HUDEP-2 (cell line): ENCODE measurements around the gene GGNBP2.

Experiments used
- DNase-seq, 76 experiments: peaks; one replicate each; lab custom pipeline; 2025; ENCODE audit not compliant: unreplicated experiment in 76 of 76; lab: John Stamatoyannopoulos, UW

Gene GGNBP2

DNA sequence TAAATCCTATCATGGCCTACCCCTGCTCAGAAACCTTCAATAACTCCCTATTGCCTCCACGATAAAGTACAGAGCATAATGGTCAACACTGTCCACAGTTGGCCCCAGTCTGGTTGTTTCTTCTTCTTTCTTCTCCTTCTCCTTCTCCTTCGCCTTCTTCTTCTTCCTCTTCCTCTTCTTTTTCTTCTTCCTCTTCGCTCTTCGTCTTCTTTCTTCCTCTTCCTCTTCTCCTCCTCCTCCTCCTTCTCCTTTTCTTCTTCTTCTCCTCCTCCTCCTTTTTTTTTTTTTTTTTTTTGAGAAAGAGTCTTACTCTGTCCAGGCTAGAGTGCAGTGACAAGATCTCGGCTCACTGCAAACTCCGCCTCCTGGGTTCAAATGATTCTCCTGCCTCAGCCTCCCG is 80.5 kb downstream of the GGNBP2 start:
- no peak for DNase-seq

DNA sequence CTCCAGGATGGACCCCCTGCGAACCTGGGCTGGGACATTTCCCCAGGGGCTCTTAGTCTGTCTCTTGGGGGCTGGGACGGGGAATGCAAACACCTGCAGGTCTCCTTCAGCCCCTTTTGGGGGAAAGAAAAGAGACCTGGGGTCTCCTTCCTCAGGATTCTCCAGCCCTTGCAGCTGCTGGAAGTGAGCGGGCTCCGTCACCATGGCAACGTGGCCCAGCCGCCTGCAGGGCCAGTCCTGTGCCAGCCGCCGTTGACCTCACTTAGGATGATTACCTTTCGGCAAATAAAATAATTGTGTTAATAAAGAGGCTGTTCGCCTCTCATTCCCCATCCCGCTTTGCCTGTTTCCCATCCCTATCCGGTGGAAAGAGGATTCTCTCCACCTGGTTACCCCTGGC is 82.4 kb downstream of the GGNBP2 start:
- no peak for DNase-seq

- no peak for DNase-seq
Measured at GRCh38 chr17:36628576-36628975, 83.9 kb downstream of the GGNBP2 start.

- peak in 71 of 76 experiments; percentile 16 to 91 (median 71) for DNase-seq
Measured at GRCh38 chr17:36629252-36629847, 84.6 kb downstream of the GGNBP2 start.

DNA sequence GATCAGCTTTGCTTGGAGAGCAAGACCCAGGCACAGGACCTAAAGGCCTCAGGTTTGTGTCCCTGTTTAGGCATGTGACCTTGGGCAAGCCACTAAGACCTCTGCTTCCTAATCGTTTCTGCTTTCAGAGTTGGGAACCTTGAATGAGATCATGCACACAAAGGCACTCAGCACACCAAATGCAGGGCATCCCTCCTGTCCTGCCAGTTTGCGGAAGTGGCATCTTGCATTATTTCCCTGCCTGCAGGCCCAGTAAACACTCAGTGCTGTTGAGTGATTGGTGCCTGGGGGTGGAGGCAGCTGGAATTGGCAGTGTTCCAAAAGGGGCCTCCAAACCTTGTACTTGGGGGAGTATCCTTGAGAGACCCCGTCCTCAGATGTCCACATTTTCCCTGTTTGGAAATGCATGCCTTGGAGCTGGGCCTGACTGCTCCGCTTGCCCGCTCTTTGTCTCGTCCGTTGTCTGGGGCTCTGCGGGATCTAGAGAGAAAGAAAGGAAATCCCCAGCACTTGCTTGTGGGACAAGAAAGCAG is 85.3 kb downstream of the GGNBP2 start:
- peak in 1 of 76 experiments; percentile 9 for DNase-seq

DNA sequence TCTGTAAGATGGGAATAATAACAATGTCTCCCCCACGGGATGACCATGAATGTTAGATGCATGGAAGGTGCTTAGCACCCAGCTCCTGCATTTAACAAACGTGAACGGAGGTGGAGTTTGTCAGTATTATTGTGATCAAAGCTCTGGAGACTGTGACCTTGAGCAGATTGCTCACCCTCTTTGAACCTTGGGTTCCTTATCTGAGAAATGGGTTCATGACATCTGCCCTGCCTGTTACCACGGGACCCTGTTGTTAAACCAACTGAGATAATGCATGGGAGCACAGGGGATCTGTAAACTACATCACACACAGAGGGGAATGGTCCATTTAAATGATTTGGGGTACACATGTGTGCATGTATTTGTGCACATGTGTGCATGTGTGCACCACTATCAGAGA is 86.3 kb downstream of the GGNBP2 start:
- DNase-seq: no peak

GRCh38 chr17:36632916-36633771 is 88.4 kb downstream of the GGNBP2 start:
- DNase-seq: no peak
